NCI-H1417 treated with DMSO at 0.1 percent for 48 hours (cell line): ENCODE data around the gene RALY.

Experiments used
- DNase-seq: peaks from one replicate; lab custom pipeline; 2025; lab: John Stamatoyannopoulos, UW

RALY gene

GRCh38 chr20:34047010-34047687 is 53.4 kb downstream of the RALY start:
- DNase-seq, result no peak

GRCh38 chr20:34047917-34048316 is 54.2 kb downstream of the RALY start:
- DNase-seq, result no peak

- no peak for DNase-seq
Observed at GRCh38 chr20:34049389-34049788, 55.7 kb downstream of the RALY start.

GRCh38 chr20:34049897-34050695 is 56.4 kb downstream of the RALY start:
- DNase-seq, result no peak

- DNase-seq, result no peak
Observed at GRCh38 chr20:34052414-34052813, 58.7 kb downstream of the RALY start.

GRCh38 chr20:34055290-34055689 is 61.6 kb downstream of the RALY start:
- DNase-seq, result no peak

GRCh38 chr20:34058831-34059230 is 65.1 kb downstream of the RALY start:
- DNase-seq, result peak; percentile 16

GRCh38 chr20:34060970-34061369 is 67.3 kb downstream of the RALY start:
- DNase-seq, result no peak

- DNase-seq, result no peak
Observed at GRCh38 chr20:34061695-34062094, 68.0 kb downstream of the RALY start.

- no peak for DNase-seq
Observed at GRCh38 chr20:34062570-34063482, 69.1 kb downstream of the RALY start.

GRCh38 chr20:34064286-34064685 is 70.6 kb downstream of the RALY start:
- no peak for DNase-seq

- no peak for DNase-seq
Observed at GRCh38 chr20:34065260-34065659, 71.5 kb downstream of the RALY start.

- no peak for DNase-seq
Observed at GRCh38 chr20:34066476-34067090, 72.9 kb downstream of the RALY start.

- DNase-seq, result no peak
Observed at GRCh38 chr20:34068001-34068400, 74.3 kb downstream of the RALY start.

- DNase-seq, result peak; percentile 56
Observed at GRCh38 chr20:34069341-34070078, 75.8 kb downstream of the RALY start.

- DNase-seq, result no peak
Observed at GRCh38 chr20:34070079-34070439, 76.3 kb downstream of the RALY start.

GRCh38 chr20:34070859-34071258 is 77.1 kb downstream of the RALY start:
- no peak for DNase-seq

- no peak for DNase-seq
Observed at GRCh38 chr20:34072076-34072475, 78.4 kb downstream of the RALY start.

GRCh38 chr20:34072778-34073177 is 79.1 kb downstream of the RALY start:
- DNase-seq, result no peak

GRCh38 chr20:34074101-34074760 is 80.5 kb downstream of the RALY start:
- DNase-seq, result no peak

- DNase-seq, result no peak
Observed at GRCh38 chr20:34075647-34076046, 81.9 kb downstream of the RALY start.
